Measurements from ENCODE around the gene FRMD4A. TPM values are rescaled to one million over a fixed set of nuclear protein-coding genes. Genes with fewer than 3 reads are reported as not detected.

Gene FRMD4A
- total RNA-seq, 2 experiments from 2014 or later, result 3.1 to 3.7 TPM

DNA sequence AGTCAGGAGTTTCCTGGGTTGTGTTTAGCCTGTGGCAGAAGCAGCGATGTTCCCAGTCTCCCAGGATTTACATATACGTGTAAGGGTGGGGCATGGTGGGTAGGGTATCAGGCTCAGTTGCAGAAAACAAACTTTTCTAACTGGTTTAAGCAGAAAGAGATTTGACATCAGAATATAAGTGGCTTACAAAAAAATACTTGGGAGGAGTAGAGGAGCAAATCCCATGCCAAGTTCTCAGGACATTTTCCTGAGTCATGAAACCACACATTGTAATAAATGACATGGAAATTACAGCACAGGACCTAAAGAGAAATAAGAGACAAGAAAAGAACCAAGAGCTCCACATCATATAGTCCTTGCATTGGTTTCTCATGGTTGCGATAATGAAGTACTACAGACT lies 26.2 kb upstream of the FRMD4A start:
- Histone ChIP-seq H3K4me1 (ENCODE audit: insufficient read depth, low read length) (no peaks in the 10 kb centered on the region), H3K4me3 (ENCODE audit: low read length) (no peak overlapping the region), H3K36me3 (ENCODE audit: insufficient read depth, low read length) (no peaks in the 10 kb centered on the region), H3K9me3 (ENCODE audit: control insufficient read depth in 1 of 2, insufficient read depth in 1 of 2, low read length in 2 of 2) (no peaks in the 10 kb centered on the region), H3K27me3 (ENCODE audit: control insufficient read depth in 1 of 2, insufficient read depth in 2 of 2, low read length in 2 of 2) (no peaks in the 10 kb centered on the region), H3K27ac (ENCODE audit: low read depth in 1 of 2, low read length in 2 of 2) (no peak overlapping the region)
- intact Hi-C loops (cut with DNase I, micrococcal nuclease), result no loop called here
- H3K4me3 Mint-ChIP-seq, result no peak overlapping the region
- CTCF ChIA-PET, result no interaction called here
- no peak for ATAC-seq (ENCODE audit: poor library complexity)
- H3K27ac Mint-ChIP-seq, result no peak overlapping the region
- H3K9me3 Mint-ChIP-seq, result no peaks in the 10 kb centered on the region
- H3K4me1 Mint-ChIP-seq (ENCODE audit: low read depth), result no peaks in the 10 kb centered on the region
- POLR2A ChIA-PET, result no interaction called here
- no peaks in the 10 kb centered on the region for H3K36me3 Mint-ChIP-seq (ENCODE audit: low read depth)
- TF ChIP-seq, protein P1, sequence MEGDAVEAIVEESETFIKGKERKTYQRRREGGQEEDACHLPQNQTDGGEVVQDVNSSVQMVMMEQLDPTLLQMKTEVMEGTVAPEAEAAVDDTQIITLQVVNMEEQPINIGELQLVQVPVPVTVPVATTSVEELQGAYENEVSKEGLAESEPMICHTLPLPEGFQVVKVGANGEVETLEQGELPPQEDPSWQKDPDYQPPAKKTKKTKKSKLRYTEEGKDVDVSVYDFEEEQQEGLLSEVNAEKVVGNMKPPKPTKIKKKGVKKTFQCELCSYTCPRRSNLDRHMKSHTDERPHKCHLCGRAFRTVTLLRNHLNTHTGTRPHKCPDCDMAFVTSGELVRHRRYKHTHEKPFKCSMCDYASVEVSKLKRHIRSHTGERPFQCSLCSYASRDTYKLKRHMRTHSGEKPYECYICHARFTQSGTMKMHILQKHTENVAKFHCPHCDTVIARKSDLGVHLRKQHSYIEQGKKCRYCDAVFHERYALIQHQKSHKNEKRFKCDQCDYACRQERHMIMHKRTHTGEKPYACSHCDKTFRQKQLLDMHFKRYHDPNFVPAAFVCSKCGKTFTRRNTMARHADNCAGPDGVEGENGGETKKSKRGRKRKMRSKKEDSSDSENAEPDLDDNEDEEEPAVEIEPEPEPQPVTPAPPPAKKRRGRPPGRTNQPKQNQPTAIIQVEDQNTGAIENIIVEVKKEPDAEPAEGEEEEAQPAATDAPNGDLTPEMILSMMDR (IDR thresholded peaks at IDR 0.05), result no peak
- H3K27me3 Mint-ChIP-seq, result peaks cover 9% of the 10 kb centered on the region
- DNase-seq, result no peak

DNA sequence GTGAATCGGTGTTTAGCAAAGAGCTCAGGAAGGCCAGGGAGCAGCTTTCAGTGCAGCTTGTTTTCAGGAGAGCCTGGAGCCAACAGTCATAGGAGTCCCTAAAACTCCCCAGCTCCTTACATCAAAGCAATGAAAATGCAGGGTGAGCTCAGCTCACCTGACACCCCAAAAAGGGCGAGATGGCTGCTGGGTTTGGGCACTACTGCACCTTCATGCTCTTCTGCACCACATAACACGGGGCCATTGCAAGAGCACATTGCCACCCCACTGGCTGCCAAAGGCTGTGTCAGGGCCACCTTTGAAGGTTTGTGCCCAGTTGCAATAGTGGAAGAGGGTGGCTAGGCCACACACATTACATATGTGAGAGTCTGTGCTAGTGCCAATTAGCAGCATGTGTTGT lies 25.0 kb upstream of the FRMD4A start:
- Mint-ChIP-seq H3K4me3 (no peak overlapping the region), H3K36me3 (ENCODE audit: low read depth) (no peaks in the 10 kb centered on the region), H3K27ac (no peak overlapping the region), H3K27me3 (peaks cover 9% of the 10 kb centered on the region), H3K9me3 (no peaks in the 10 kb centered on the region), H3K4me1 (ENCODE audit: low read depth) (no peaks in the 10 kb centered on the region)
- Histone ChIP-seq H3K9me3 (ENCODE audit: control insufficient read depth in 1 of 2, insufficient read depth in 1 of 2, low read length in 2 of 2) (no peaks in the 10 kb centered on the region), H3K4me3 (ENCODE audit: low read length) (no peak overlapping the region), H3K27ac (ENCODE audit: low read depth in 1 of 2, low read length in 2 of 2) (no peak overlapping the region), H3K27me3 (ENCODE audit: control insufficient read depth in 1 of 2, insufficient read depth in 2 of 2, low read length in 2 of 2) (no peaks in the 10 kb centered on the region), H3K36me3 (ENCODE audit: insufficient read depth, low read length) (no peaks in the 10 kb centered on the region), H3K4me1 (ENCODE audit: insufficient read depth, low read length) (no peaks in the 10 kb centered on the region)
- CTCF ChIA-PET, result no interaction called here
- ATAC-seq (ENCODE audit: poor library complexity) (no peak), DNase-seq (no peak)
- POLR2A ChIA-PET, result no interaction called here
- TF ChIP-seq, protein P1 (IDR thresholded peaks at IDR 0.05), result no peak
- intact Hi-C loops (cut with DNase I, micrococcal nuclease), result no loop called here

DNA sequence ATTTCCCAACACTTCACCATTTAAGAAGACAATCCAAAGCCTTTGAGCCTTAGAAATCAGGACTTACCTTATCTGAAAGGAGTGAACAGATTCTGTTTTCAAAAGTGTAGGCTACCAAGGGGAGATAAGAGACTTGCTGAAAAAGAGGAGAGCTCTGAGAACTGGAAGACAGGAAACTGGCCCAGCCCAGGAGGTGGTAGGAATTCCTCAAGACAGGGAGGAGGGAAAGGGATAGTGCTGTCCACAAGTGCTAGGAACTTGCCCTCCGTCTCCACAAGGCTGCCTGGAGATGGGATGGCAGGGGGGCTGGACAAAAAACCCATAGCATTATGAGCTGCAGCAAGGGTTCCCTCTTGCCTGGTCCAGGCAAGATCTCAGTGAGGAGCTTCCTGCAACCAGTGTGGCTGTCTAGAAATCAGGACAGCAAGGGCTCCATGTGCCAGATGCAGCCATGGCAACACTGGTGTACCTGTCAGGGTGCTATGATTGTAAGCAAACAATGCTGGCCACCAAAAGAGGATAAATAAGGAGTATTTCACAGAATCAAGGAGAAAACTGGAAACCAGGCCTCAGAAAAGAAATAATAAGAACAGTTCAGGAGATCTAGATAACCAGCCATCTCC lies 22.7 kb upstream of the FRMD4A start:
- Histone ChIP-seq H3K36me3 (ENCODE audit: insufficient read depth, low read length) (no peaks in the 10 kb centered on the region), H3K4me1 (ENCODE audit: insufficient read depth, low read length) (no peaks in the 10 kb centered on the region), H3K27me3 (ENCODE audit: control insufficient read depth in 1 of 2, insufficient read depth in 2 of 2, low read length in 2 of 2) (no peaks in the 10 kb centered on the region), H3K4me3 (ENCODE audit: low read length) (no peak overlapping the region), H3K9me3 (ENCODE audit: control insufficient read depth in 1 of 2, insufficient read depth in 1 of 2, low read length in 2 of 2) (no peaks in the 10 kb centered on the region), H3K27ac (ENCODE audit: low read depth in 1 of 2, low read length in 2 of 2) (no peak overlapping the region)
- ChIA-PET CTCF (no interaction called here), POLR2A (no interaction called here)
- intact Hi-C loops (cut with DNase I, micrococcal nuclease), result no loop called here
- no peak for ATAC-seq (ENCODE audit: poor library complexity)
- Mint-ChIP-seq H3K27ac (no peak overlapping the region), H3K4me1 (ENCODE audit: low read depth) (no peaks in the 10 kb centered on the region), H3K4me3 (no peak overlapping the region), H3K36me3 (ENCODE audit: low read depth) (no peaks in the 10 kb centered on the region), H3K9me3 (no peaks in the 10 kb centered on the region), H3K27me3 (peaks cover 9% of the 10 kb centered on the region)
- DNase-seq, result no peak
- TF ChIP-seq, protein P1 (IDR thresholded peaks at IDR 0.05), result no peak
